BJ (cell line): Measurements from ENCODE around the gene CASK. TPM values are rescaled to one million over a fixed set of nuclear protein-coding genes. Genes with fewer than 3 reads are reported as not detected.

Source experiments
- CTCF ChIA-PET: fragments of 350-600 bp; formaldehyde crosslinking; extraction: SDS; loops from one replicate; lab custom pipeline; 2021; ENCODE audit warnings: antibody characterized with exemption, inconsistent platforms; lab: Yijun Ruan, JAX
- POLR2A ChIA-PET: fragments of 300-600 bp; sonication (Branson Sonifier 250); formaldehyde crosslinking; extraction: SDS; loops from one replicate; lab custom pipeline; 2021; ENCODE audit warnings: antibody characterized with exemption; lab: Charles Lee
- DNase-seq: peaks from one replicate; pipeline ENCODE4 v3.0.0-alpha.2; 2011; ENCODE audit warnings: low read depth
- H3K27me3 ChIP-seq: 2 replicates; pipeline ENCODE4 v1.6.0; 2011; ENCODE audit warnings: low read length; ENCODE audit not compliant: control insufficient read depth, insufficient read depth
- H3K36me3 ChIP-seq: 2 replicates; pipeline ENCODE4 v1.5.1; 2011; ENCODE audit warnings: low read length; ENCODE audit not compliant: control insufficient read depth, insufficient read depth
- H3K4me3 ChIP-seq: 2 replicates; pipeline ENCODE4 v1.5.1; 2011; ENCODE audit warnings: low read depth, mild to moderate bottlenecking, control low read depth, low read length
- polyA plus RNA-seq: library from polyadenylated mRNA; depleted of rRNA; stranded (reverse); fragments of >200 nt; gene quantifications from 2 replicates; pipeline ENCODE4 v1.2.3, GENCODE V29; 2011
- TF ChIP-seq, protein P1 (sequence below): IDR thresholded peaks from 2 replicates; pipeline ENCODE4 v1.5.1; 2011; ENCODE audit warnings: low read depth, mild to moderate bottlenecking, control low read depth, inconsistent platforms, low read length, moderate library complexity; ENCODE audit not compliant: insufficient read depth

Gene CASK
- polyA plus RNA-seq, 1 experiment, result 12.3 TPM

- ChIA-PET POLR2A (no interaction called here), CTCF (no interaction called here)
- no peaks in the 10 kb centered on the region for H3K27me3 ChIP-seq
- H3K36me3 ChIP-seq, result no peaks in the 10 kb centered on the region
- no peak overlapping the region for H3K4me3 ChIP-seq
- DNase-seq, result no peak
- TF ChIP-seq, protein P1, sequence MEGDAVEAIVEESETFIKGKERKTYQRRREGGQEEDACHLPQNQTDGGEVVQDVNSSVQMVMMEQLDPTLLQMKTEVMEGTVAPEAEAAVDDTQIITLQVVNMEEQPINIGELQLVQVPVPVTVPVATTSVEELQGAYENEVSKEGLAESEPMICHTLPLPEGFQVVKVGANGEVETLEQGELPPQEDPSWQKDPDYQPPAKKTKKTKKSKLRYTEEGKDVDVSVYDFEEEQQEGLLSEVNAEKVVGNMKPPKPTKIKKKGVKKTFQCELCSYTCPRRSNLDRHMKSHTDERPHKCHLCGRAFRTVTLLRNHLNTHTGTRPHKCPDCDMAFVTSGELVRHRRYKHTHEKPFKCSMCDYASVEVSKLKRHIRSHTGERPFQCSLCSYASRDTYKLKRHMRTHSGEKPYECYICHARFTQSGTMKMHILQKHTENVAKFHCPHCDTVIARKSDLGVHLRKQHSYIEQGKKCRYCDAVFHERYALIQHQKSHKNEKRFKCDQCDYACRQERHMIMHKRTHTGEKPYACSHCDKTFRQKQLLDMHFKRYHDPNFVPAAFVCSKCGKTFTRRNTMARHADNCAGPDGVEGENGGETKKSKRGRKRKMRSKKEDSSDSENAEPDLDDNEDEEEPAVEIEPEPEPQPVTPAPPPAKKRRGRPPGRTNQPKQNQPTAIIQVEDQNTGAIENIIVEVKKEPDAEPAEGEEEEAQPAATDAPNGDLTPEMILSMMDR, result no peak
Measured at GRCh38 chrX:41935832-41936231, 12.5 kb upstream of the CASK start.

DNA sequence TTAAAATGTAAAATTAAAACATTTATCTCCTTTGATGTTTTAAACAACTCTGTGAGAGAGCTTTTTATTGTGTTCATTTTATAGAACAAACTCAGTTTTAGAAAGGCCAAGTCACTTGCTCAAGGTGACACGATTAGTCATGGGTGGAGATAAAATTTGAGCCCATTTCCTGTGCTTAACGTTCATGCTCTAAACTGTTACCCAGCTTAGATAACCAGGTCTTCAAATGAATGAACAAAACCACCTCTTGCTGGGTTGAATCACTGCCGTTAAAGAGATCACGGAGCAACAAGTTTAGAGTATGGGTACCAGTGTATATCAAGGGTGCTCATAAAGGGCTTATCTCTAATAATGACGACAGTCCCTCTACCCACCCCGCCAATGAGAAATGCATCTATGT, 10.2 kb upstream of the CASK start:
- H3K27me3 ChIP-seq, result no peaks in the 10 kb centered on the region
- CTCF ChIA-PET, result no interaction called here
- TF ChIP-seq, protein P1, result no peak
- H3K4me3 ChIP-seq, result no peak overlapping the region
- POLR2A ChIA-PET, result no interaction called here
- DNase-seq, result no peak
- no peaks in the 10 kb centered on the region for H3K36me3 ChIP-seq

DNA sequence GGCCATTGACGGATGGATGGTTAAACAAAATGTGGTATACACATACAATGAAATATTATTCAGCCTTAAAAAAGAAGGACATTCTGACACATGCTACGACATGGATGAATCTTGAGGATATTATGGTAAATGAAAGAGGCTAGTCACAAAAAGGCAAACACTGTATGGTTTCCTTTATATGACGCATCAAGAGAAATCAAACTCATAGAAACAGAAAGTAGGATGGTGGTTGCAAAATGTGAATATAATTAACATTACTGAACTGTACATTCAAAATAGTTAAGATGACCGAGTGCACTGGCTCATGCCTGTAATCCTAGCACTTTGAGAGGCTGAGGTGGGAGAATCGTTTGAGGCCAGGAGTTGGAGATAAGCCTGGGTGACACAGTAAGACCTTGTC, 9.5 kb upstream of the CASK start:
- ChIA-PET POLR2A (no interaction called here), CTCF (no interaction called here)
- no peak overlapping the region for H3K4me3 ChIP-seq
- TF ChIP-seq, protein P1, result no peak
- no peak for DNase-seq
- H3K27me3 ChIP-seq, result no peaks in the 10 kb centered on the region; the same call in 1 of the 2 replicates
- H3K36me3 ChIP-seq, result no peaks in the 10 kb centered on the region

DNA sequence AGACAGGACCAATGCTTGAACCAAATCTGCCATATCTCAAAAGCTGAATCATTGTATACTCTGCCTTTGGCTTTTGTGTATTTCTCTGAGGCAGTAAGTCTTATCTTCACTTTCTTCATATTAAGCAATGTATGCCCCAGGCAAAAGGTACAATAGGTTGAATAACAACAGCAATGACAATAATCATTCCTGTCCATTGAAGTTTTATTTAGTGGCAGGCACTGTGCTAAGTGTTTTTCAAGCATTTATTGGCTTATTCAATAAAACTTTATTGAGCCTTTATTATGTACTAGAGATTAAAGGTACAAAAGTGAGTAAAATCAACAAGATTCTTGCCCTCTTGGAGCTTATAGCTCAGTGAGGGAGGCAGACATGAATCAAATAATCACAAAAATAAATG, 8.2 kb upstream of the CASK start:
- CTCF ChIA-PET, result no interaction called here
- DNase-seq, result no peak
- no peaks in the 10 kb centered on the region; the same call in 1 of the 2 replicates for H3K27me3 ChIP-seq
- POLR2A ChIA-PET, result no interaction called here
- H3K36me3 ChIP-seq, result no peaks in the 10 kb centered on the region
- no peak overlapping the region for H3K4me3 ChIP-seq
- TF ChIP-seq, protein P1, result no peak

DNA sequence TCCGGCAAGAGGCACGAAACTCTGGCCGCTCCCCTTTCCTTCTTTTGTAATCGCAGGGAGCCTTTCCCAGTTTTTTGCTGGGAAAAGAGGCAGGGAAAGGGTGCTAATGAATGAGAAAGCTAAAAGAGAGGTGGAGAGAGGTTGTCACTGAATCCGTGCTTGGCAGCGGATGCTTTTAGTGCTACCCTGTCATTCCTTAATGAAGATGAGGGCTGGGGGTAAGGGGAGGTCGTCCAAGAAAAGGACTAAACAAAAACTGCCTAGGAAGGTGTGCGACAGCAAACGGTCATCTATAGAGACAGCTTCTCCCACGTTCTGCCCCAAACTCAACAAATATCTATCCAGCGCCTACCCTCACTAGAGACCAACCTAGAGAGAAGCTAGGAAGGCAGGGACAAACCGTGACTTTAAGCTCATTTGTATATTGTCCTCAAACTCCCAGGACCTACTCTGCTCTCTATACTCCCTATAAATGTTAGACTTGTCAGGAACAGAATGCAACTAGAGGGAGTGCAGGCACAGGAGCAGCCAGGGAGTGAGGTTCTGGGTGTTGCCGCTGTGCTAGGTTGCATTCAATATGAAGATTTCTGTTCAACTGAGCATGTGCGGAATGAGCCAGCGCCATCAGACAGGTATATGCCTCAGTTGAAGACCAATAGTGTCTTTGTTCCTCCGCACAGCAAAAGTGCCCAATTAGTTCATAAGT, 777 bp upstream of the CASK start:
- Histone ChIP-seq H3K4me3 (peak overlapping the region; percentile 71), H3K36me3 (no peaks in the 10 kb centered on the region), H3K27me3 (no peaks in the 10 kb centered on the region; the same call in 1 of the 2 replicates)
- TF ChIP-seq, protein P1, result no peak
- ChIA-PET POLR2A (no interaction called here), CTCF (no interaction called here)
- DNase-seq, result no peak
